HepG2 (cell line): ENCODE data around the gene SLC6A9. TPM values are rescaled to one million over a fixed set of nuclear protein-coding genes. Genes with fewer than 3 reads are reported as not detected.

ENCODE experiments used
- ATAC-seq: fragments of 200-7000 bp; cut with Tn5 transposase; 3 replicates; pipeline ENCODE4 v1.9.1; 2020; ENCODE audit warnings: mild to moderate bottlenecking, moderate library complexity
- BruUV-seq: library from RNA; stranded (reverse); fragments of 400-500 nt; replicated peaks from 2 replicates; lab custom pipeline; 2021; lab: Mats Ljungman, UMichigan
- CTCF ChIA-PET: fragments of 300-600 bp; formaldehyde crosslinking; extraction: SDS; loops from one replicate; lab custom pipeline; 2021; ENCODE audit warnings: low total read pairs, inconsistent platforms, low intra/inter-chr PET ratio; lab: Yijun Ruan, JAX
- POLR2A ChIA-PET: fragments of 350-600 bp; sonication (Branson Sonifier 250); formaldehyde crosslinking; loops from one replicate; lab custom pipeline; 2020; ENCODE audit warnings: antibody characterized with exemption, inconsistent platforms; lab: Yijun Ruan, JAX
- DNase-seq: peaks from one replicate; pipeline ENCODE4 v3.0.0-alpha.2; 2015; ENCODE audit warnings: low spot score
- FAIRE-seq: peaks from 3 replicates; lab custom pipeline; 2011; peaks lifted over from hg19 to GRCh38; lab: Jason Lieb, UNC
- H2AFZ ChIP-seq: one replicate; pipeline ENCODE4 v1.6.1; 2011; ENCODE audit warnings: low read length, inconsistent platforms
- H3K27ac ChIP-seq: fragments of 300-600 bp; 3 replicates; pipeline ENCODE4 v1.8.0; 2011; ENCODE audit warnings: mixed run types, mild to moderate bottlenecking, mixed read lengths, low read length, inconsistent platforms; ENCODE audit not compliant: insufficient read depth; ENCODE audit errors: extremely low read length
- H3K27me3 ChIP-seq, 2 experiments: fragments of 200-600 bp in 1 of 2; 2 replicates in 1 of 2; 3 replicates in 1 of 2; pipeline versions ENCODE4 v1.6.0 to v1.8.0; 2011; ENCODE audit warnings: low read length in 2 of 2, mild to moderate bottlenecking in 2 of 2, moderate library complexity in 2 of 2, inconsistent platforms in 1 of 2; ENCODE audit not compliant: insufficient read depth in 2 of 2, control insufficient read depth in 1 of 2
- H3K36me3 ChIP-seq, 2 experiments: fragments of 200-600 bp in 1 of 2; replicated peaks in 1 of 2; 2 replicates in 1 of 2; 3 replicates in 1 of 2; pipeline versions ENCODE4 v1.5.1 to v1.8.0; 2011; ENCODE audit warnings: low read length in 2 of 2, inconsistent platforms in 1 of 2; ENCODE audit not compliant: insufficient read depth in 2 of 2, control insufficient read depth in 1 of 2
- H3K4me1 ChIP-seq: 2 replicates; pipeline ENCODE4 v1.5.1; 2012; ENCODE audit warnings: low read length, inconsistent platforms; ENCODE audit not compliant: insufficient read depth
- H3K4me2 ChIP-seq: 2 replicates; pipeline ENCODE4 v1.6.0; 2011; ENCODE audit warnings: low read depth, low read length, inconsistent platforms
- H3K4me3 ChIP-seq, 3 experiments: fragments of 200-600 bp in 1 of 3; sonication (generic), shearing (Covaris generic) in 1 of 3; replicated peaks in 1 of 3; 2 replicates each; pipeline ENCODE4 v1.5.1; 2011 to 2016; ENCODE audit warnings: low read length in 3 of 3, inconsistent platforms in 2 of 3, low read depth in 2 of 3, mild to moderate bottlenecking in 2 of 3, control low read depth in 1 of 3, mixed read lengths in 1 of 3; ENCODE audit not compliant: insufficient read depth in 1 of 3
- H3K79me2 ChIP-seq: one replicate; pipeline ENCODE4 v1.6.1; 2011; ENCODE audit warnings: low read length, inconsistent platforms; ENCODE audit not compliant: insufficient read depth
- H3K9ac ChIP-seq: 2 replicates; pipeline ENCODE4 v1.6.0; 2011; ENCODE audit warnings: mild to moderate bottlenecking, low read depth, low read length, inconsistent platforms; ENCODE audit not compliant: insufficient read depth
- H3K9me3 ChIP-seq: 2 replicates; pipeline ENCODE4 v1.5.1; 2012; ENCODE audit warnings: mild to moderate bottlenecking, low read length
- H4K20me1 ChIP-seq: 2 replicates; pipeline ENCODE4 v1.6.0; 2011; ENCODE audit warnings: inconsistent platforms, mild to moderate bottlenecking, low read length, moderate library complexity; ENCODE audit not compliant: insufficient read depth
- CEBPZ ChIP-seq: IDR thresholded peaks from 2 replicates; pipeline ENCODE4 v1.6.1; 2012; ENCODE audit warnings: low read length, improper control_type of control experiment
- RERE ChIP-seq: IDR thresholded peaks from 2 replicates; pipeline ENCODE4 v1.6.1; 2016; ENCODE audit warnings: low read depth, missing genetic modification reagents, missing compliant biosample characterization
- REST ChIP-seq, 2 experiments: IDR thresholded peaks; 2 replicates each; pipeline ENCODE4 v1.6.1; 2011 to 2012; ENCODE audit warnings: low read length in 2 of 2, borderline replicate concordance in 1 of 2, low read depth in 1 of 2, mild to moderate bottlenecking in 1 of 2, moderate library complexity in 1 of 2
- ZGPAT ChIP-seq: IDR thresholded peaks from 2 replicates; pipeline ENCODE4 v1.6.1; 2016; ENCODE audit warnings: mild to moderate bottlenecking
- ZNF12 ChIP-seq: sonication (generic); formaldehyde crosslinking; IDR thresholded peaks from 2 replicates; pipeline ENCODE4 v1.5.0; 2020; ENCODE audit warnings: missing genetic modification reagents
- ZNF20 ChIP-seq: sonication (generic); formaldehyde crosslinking; IDR thresholded peaks from 2 replicates; pipeline ENCODE4 v1.4.0; 2020; ENCODE audit warnings: mild to moderate bottlenecking, moderate library complexity, missing genetic modification reagents
- ZNF224 ChIP-seq: sonication (generic); formaldehyde crosslinking; IDR thresholded peaks from 2 replicates; pipeline ENCODE4 v1.5.0; 2020; ENCODE audit warnings: mild to moderate bottlenecking, missing genetic modification reagents
- ZNF614 ChIP-seq: IDR thresholded peaks from 2 replicates; pipeline ENCODE4 v1.6.1; 2018; ENCODE audit warnings: missing biosample characterization, missing genetic modification reagents, inconsistent platforms, borderline replicate concordance
- ZNF761 ChIP-seq: sonication (generic); formaldehyde crosslinking; conservative IDR thresholded peaks from 2 replicates; pipeline ENCODE4 v1.4.0; 2020; ENCODE audit warnings: mild to moderate bottlenecking, missing genetic modification reagents
- WGBS: methylation state at CpG from one replicate; pipeline ENCODE4 v1.1.6; 2017; ENCODE audit warnings: low lambda C conversion rate; 5-methylcytosine and 5-hydroxymethylcytosine counted together
- in situ Hi-C: cut with HindIII; loops from 2 replicates; pipeline ENCODE4 v1.10.0; 2017; ENCODE audit warnings: low pct_unique_long_range_greater_than_20kb; ENCODE audit not compliant: extremely low pct_ligation_motif_present
- intact Hi-C: fragments of 100-400 bp; cut with micrococcal nuclease; formaldehyde crosslinking; loops from one replicate; pipeline ENCODE4 v1.10.0; 2022; ENCODE audit not compliant: unreplicated experiment
- polyA plus RNA-seq, 8 experiments: library from polyadenylated mRNA; depleted of rRNA in 3 of 8; stranded (reverse) in 7 of 8; unstranded in 1 of 8; fragments of >200 nt; fragmentation: Illumina TruSeq in 4 of 8; extraction: Trizol in 4 of 8; gene quantifications; 2 replicates each; pipeline versions ENCODE4 v1.2.1 to v1.2.3, GENCODE V29; 2011 to 2016; ENCODE audit warnings: low read depth in 4 of 8, missing spikeins in 1 of 8, mixed read lengths in 1 of 8; ENCODE audit not compliant: insufficient read depth in 1 of 8
- total RNA-seq, 5 experiments: library from RNA; depleted of rRNA; stranded (reverse); fragments of >200 nt; fragmentation: Illumina TruSeq; extraction: Trizol; gene quantifications; 2 replicates each; pipeline ENCODE4 v1.2.3, GENCODE V29; 2016; ENCODE audit warnings: low read depth in 1 of 5

Gene SLC6A9
- total and polyA plus RNA-seq, 2 of the 13 experiments (the other 11 are each of a cell fraction or from before 2014, with no cell fraction given) = 8.5 to 9.9 TPM

- intact Hi-C loops = no loop called here
- H3K79me2 ChIP-seq = no peaks in the 10 kb centered on the region
- BruUV-seq = no TSS peak
- H3K4me1 ChIP-seq = peaks cover 62% of the 10 kb centered on the region
- CTCF ChIA-PET = no interaction called here
- peak overlapping the region; percentile 54 for H3K27ac ChIP-seq
- POLR2A ChIA-PET = interaction anchor here (0.8 to 0.9 kb wide), 2 partner anchors 16 to 40 kb away, joined by 3 to 4 read pairs; partner anchors contain the start of genes ATP6V0B and SLC6A9
- H3K36me3 ChIP-seq = peaks cover 0 to 1% of the 10 kb centered on the region in 2 experiments; a peak in 1 of 5 replicates
- H3K9ac ChIP-seq = peak overlapping the region; percentile 56
- H4K20me1 ChIP-seq = no peaks in the 10 kb centered on the region
- no peak for DNase-seq
- FAIRE-seq = no peak
- no peaks in the 10 kb centered on the region for H3K27me3 ChIP-seq
- in situ Hi-C loops = no loop called here
- no peak for ATAC-seq
- peak overlapping the region; percentile 52 to 77 (median 75) for H3K4me3 ChIP-seq
- H2AFZ ChIP-seq = no peak overlapping the region
- H3K9me3 ChIP-seq = no peaks in the 10 kb centered on the region
- 0% methylated on average over 4 of the region's 10 CpGs for WGBS
- peak overlapping the region; percentile 89 for H3K4me2 ChIP-seq
- TF ChIP-seq ZNF224 (peak; percentile 42; the same call in 1 of the 2 replicates), ZGPAT (CRISPR knock-in tag) (0 out of 2 replicates have a peak, but pooled peaks have one; percentile 41), ZNF761 (CRISPR knock-in tag) (no peak), CEBPZ (no peak), ZNF12 (CRISPR knock-in tag) (0 out of 2 replicates have a peak, but pooled peaks have one; percentile 40), REST (IDR thresholded peaks at IDR 0.05; ENCODE audit: borderline replicate concordance in 1 of 2, low read depth in 1 of 2, low read length in 2 of 2) (no peak), ZNF614 (CRISPR knock-in tag) (no peak), ZNF20 (no peak), RERE (no peak)
These were observed 40.1 kb downstream of the SLC6A9 start for GRCh38 chr1:43991200-43991475.
